ENCODE measurements around the gene FILIP1. TPM values are rescaled to one million over a fixed set of nuclear protein-coding genes. Genes with fewer than 3 reads are reported as not detected.
"Not testable (repeated sequence)": the region's sequence is repeated elsewhere in the genome, so short reads cannot be mapped to it uniquely, and the experiment has no call there.

FILIP1 gene
- total and polyA plus RNA-seq, 10 of the 15 experiments (the other 5 are each of a cell fraction or from before 2014, with no cell fraction given) = 0.23 to 2.0 (median 0.44) TPM

DNA sequence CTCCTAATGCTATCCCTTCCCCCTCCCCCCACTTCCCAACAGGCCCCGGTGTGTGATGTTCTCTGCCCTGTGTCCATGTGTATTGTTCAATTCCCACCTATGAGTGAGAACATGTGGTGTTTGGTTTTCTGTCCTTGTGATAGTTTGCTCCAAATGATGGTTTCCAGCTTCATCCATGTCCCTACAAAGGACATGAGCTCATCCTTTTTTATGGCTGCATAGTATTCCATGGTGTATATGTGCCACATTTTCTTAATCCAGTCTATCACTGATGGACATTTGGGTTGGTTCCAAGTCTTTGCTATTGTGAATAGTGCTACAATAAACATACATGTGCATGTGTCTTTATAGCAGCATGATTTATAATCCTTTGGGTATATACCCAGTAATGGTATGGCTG lies 60.8 kb downstream of the FILIP1 start:
- H2AFZ ChIP-seq (ENCODE audit: control insufficient read depth, low read depth, low read length); RAD21 ChIA-PET (ENCODE audit: unreplicated experiment); POLR2A ChIA-PET; H3K36me3 ChIP-seq (ENCODE audit: control insufficient read depth in 2 of 2, insufficient read depth in 2 of 2, low read length in 1 of 2); H3K4me3 ChIP-seq; FAIRE-seq; in situ Hi-C loops (cut with MboI); intact Hi-C loops (cut with micrococcal nuclease; ENCODE audit: unreplicated experiment); H4K20me1 ChIP-seq (ENCODE audit: control insufficient read depth, insufficient read depth); DNase-seq (ENCODE audit: low read depth, low spot score); SMC1A ChIA-PET (ENCODE audit: uncharacterized antibody, unreplicated experiment); CTCF ChIA-PET; H3K27ac ChIP-seq (ENCODE audit: control insufficient read depth, insufficient read depth); H3K4me1 ChIP-seq (ENCODE audit: control insufficient read depth, insufficient read depth, low read length); ATAC-seq; H3K4me2 ChIP-seq (ENCODE audit: control insufficient read depth, insufficient read depth); H3K9me3 ChIP-seq (replicated peaks; ENCODE audit: control insufficient read depth, insufficient read depth, low read length); BruUV-seq (replicated peaks); H3K27me3 ChIP-seq (replicated peaks in 1 of 2; ENCODE audit: control insufficient read depth in 2 of 2, insufficient read depth in 2 of 2, low read length in 1 of 2); H3K79me2 ChIP-seq (ENCODE audit: control insufficient read depth, insufficient read depth, low read length); H3K9ac ChIP-seq (ENCODE audit: control insufficient read depth, insufficient read depth, low read length): not testable (repeated sequence)
- WGBS (ENCODE audit: insufficient coverage, insufficient replicate concordance, low lambda C conversion rate, missing lambda C conversion rate) = 50% methylated on average over 1 of the region's 1 CpG

DNA sequence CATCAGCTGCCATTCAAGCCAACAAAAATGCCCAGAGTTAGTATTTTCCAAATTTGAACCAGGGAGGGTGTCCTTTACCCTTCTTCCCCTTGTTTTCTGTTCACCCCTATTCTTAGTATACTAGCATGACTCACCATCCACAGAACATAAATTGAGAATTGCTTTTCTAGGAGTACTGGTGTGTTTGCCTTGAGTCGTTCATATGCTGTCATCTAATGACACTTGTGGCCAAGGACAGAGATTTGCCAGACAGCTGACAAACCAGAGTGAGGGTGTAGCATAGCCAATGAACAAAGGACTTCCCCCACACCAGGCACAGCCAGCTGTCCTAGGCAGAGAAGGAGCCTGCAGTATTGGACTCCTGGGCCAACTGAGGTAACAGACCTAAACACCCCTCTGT lies 62.2 kb downstream of the FILIP1 start:
- H3K4me1 ChIP-seq (ENCODE audit: control insufficient read depth, insufficient read depth, low read length) = peaks cover 6% of the 10 kb centered on the region
- H4K20me1 ChIP-seq (ENCODE audit: control insufficient read depth, insufficient read depth) = no peaks in the 10 kb centered on the region
- no peak overlapping the region for H2AFZ ChIP-seq (ENCODE audit: control insufficient read depth, low read depth, low read length)
- intact Hi-C loops (cut with micrococcal nuclease; ENCODE audit: unreplicated experiment) (no loop called here), in situ Hi-C loops (cut with MboI) (no loop called here)
- H3K36me3 ChIP-seq (ENCODE audit: control insufficient read depth in 2 of 2, insufficient read depth in 2 of 2, low read length in 1 of 2) = no peaks in the 10 kb centered on the region
- H3K9ac ChIP-seq (ENCODE audit: control insufficient read depth, insufficient read depth, low read length) = no peak overlapping the region
- no peak overlapping the region for H3K4me3 ChIP-seq
- POLR2A ChIA-PET = no interaction called here
- 0% methylated on average over 1 of the region's 1 CpG for WGBS (ENCODE audit: insufficient coverage, insufficient replicate concordance, low lambda C conversion rate, missing lambda C conversion rate)
- ATAC-seq (peak; percentile 75), DNase-seq (ENCODE audit: low read depth, low spot score) (no peak), FAIRE-seq (no peak)
- H3K27me3 ChIP-seq (replicated peaks in 1 of 2; ENCODE audit: control insufficient read depth in 2 of 2, insufficient read depth in 2 of 2, low read length in 1 of 2) = no peaks in the 10 kb centered on the region
- RAD21 ChIA-PET (ENCODE audit: unreplicated experiment) = no interaction called here
- CTCF ChIA-PET = no interaction called here
- H3K27ac ChIP-seq (ENCODE audit: control insufficient read depth, insufficient read depth) = no peak overlapping the region
- peaks cover 2% of the 10 kb centered on the region; the same call in 2 of the 3 replicates for H3K9me3 ChIP-seq (replicated peaks; ENCODE audit: control insufficient read depth, insufficient read depth, low read length)
- H3K79me2 ChIP-seq (ENCODE audit: control insufficient read depth, insufficient read depth, low read length) = no peaks in the 10 kb centered on the region
- no TSS peak for BruUV-seq (replicated peaks)
- SMC1A ChIA-PET (ENCODE audit: uncharacterized antibody, unreplicated experiment) = interaction anchor here (1.1 to 1.7 kb wide), 2 partner anchors 14 to 15 kb away, joined by 3 to 7 read pairs; no protein-coding TSS in a partner anchor
- H3K4me2 ChIP-seq (ENCODE audit: control insufficient read depth, insufficient read depth) = no peak overlapping the region
- no peak for TF ChIP-seq POLR2AphosphoS5 (IDR thresholded peaks at IDR 0.05; ENCODE audit: low read length)
- TF ChIP-seq HDAC6 (IDR thresholded peaks at IDR 0.05; ENCODE audit: unreplicated experiment) = no peak
- TF ChIP-seq NFXL1 (IDR thresholded peaks at IDR 0.05; ENCODE audit: borderline replicate concordance) = no peak
- no peak for TF ChIP-seq BRCA1 (IDR thresholded peaks at IDR 0.05; ENCODE audit: low read depth, low read length)
- TF ChIP-seq HCFC1 (IDR thresholded peaks at IDR 0.05; ENCODE audit: low read length) = no peak
- no peak for TF ChIP-seq RBBP5 (conservative IDR thresholded peaks at IDR 0.05)
- no peak for TF ChIP-seq RELA (IDR thresholded peaks at IDR 0.05; ENCODE audit: borderline replicate concordance, partially characterized antibody)
- TF ChIP-seq, protein P1, sequence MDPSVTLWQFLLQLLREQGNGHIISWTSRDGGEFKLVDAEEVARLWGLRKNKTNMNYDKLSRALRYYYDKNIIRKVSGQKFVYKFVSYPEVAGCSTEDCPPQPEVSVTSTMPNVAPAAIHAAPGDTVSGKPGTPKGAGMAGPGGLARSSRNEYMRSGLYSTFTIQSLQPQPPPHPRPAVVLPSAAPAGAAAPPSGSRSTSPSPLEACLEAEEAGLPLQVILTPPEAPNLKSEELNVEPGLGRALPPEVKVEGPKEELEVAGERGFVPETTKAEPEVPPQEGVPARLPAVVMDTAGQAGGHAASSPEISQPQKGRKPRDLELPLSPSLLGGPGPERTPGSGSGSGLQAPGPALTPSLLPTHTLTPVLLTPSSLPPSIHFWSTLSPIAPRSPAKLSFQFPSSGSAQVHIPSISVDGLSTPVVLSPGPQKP (IDR thresholded peaks at IDR 0.05; ENCODE audit: low read depth, low read length) = no peak
- TF ChIP-seq, protein P2, sequence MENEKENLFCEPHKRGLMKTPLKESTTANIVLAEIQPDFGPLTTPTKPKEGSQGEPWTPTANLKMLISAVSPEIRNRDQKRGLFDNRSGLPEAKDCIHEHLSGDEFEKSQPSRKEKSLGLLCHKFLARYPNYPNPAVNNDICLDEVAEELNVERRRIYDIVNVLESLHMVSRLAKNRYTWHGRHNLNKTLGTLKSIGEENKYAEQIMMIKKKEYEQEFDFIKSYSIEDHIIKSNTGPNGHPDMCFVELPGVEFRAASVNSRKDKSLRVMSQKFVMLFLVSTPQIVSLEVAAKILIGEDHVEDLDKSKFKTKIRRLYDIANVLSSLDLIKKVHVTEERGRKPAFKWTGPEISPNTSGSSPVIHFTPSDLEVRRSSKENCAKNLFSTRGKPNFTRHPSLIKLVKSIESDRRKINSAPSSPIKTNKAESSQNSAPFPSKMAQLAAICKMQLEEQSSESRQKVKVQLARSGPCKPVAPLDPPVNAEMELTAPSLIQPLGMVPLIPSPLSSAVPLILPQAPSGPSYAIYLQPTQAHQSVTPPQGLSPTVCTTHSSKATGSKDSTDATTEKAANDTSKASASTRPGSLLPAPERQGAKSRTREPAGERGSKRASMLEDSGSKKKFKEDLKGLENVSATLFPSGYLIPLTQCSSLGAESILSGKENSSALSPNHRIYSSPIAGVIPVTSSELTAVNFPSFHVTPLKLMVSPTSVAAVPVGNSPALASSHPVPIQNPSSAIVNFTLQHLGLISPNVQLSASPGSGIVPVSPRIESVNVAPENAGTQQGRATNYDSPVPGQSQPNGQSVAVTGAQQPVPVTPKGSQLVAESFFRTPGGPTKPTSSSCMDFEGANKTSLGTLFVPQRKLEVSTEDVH (IDR thresholded peaks at IDR 0.05; ENCODE audit: low read depth, partially characterized antibody) = no peak
- TF ChIP-seq, protein P3, sequence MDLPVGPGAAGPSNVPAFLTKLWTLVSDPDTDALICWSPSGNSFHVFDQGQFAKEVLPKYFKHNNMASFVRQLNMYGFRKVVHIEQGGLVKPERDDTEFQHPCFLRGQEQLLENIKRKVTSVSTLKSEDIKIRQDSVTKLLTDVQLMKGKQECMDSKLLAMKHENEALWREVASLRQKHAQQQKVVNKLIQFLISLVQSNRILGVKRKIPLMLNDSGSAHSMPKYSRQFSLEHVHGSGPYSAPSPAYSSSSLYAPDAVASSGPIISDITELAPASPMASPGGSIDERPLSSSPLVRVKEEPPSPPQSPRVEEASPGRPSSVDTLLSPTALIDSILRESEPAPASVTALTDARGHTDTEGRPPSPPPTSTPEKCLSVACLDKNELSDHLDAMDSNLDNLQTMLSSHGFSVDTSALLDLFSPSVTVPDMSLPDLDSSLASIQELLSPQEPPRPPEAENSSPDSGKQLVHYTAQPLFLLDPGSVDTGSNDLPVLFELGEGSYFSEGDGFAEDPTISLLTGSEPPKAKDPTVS (IDR thresholded peaks at IDR 0.05; ENCODE audit: low read depth, low read length) = no peak
- no peak for TF ChIP-seq ZNF207 (IDR thresholded peaks at IDR 0.05; ENCODE audit: borderline replicate concordance)
- TF ChIP-seq, protein P4, sequence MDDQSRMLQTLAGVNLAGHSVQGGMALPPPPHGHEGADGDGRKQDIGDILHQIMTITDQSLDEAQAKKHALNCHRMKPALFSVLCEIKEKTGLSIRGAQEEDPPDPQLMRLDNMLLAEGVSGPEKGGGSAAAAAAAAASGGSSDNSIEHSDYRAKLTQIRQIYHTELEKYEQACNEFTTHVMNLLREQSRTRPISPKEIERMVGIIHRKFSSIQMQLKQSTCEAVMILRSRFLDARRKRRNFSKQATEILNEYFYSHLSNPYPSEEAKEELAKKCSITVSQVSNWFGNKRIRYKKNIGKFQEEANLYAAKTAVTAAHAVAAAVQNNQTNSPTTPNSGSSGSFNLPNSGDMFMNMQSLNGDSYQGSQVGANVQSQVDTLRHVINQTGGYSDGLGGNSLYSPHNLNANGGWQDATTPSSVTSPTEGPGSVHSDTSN (IDR thresholded peaks at IDR 0.05; ENCODE audit: insufficient replicate concordance, low read depth, low read length) = no peak

Measured in GM12878 (cell line).